HG03571 (cell line): ENCODE data around the gene TREX2.
"Not testable (repeated sequence)": the region's sequence is repeated elsewhere in the genome, so short reads cannot be mapped to it uniquely, and the experiment has no call there.

Experiments
- ATAC-seq: cut with Tn5 transposase; IDR thresholded peaks from one replicate; pipeline ENCODE4 v1.9.1; 2021; ENCODE audit not compliant: unreplicated experiment

The TREX2 gene

GRCh38 chrX:153408871-153409351 is 36.9 kb downstream of the TREX2 start:
- no peak for ATAC-seq

GRCh38 chrX:153408221-153408721 is 37.6 kb downstream of the TREX2 start:
- no peak for ATAC-seq

- no peak for ATAC-seq
Observed at GRCh38 chrX:153407736-153408135, 38.1 kb downstream of the TREX2 start.

GRCh38 chrX:153406903-153407302 is 39.0 kb downstream of the TREX2 start:
- no peak for ATAC-seq

- ATAC-seq = no peak
Observed at GRCh38 chrX:153406011-153406410, 39.8 kb downstream of the TREX2 start.

- ATAC-seq = no peak
Observed at GRCh38 chrX:153405426-153405825, 40.4 kb downstream of the TREX2 start.

- not testable (repeated sequence) for ATAC-seq
Observed at GRCh38 chrX:153404333-153404732, 41.5 kb downstream of the TREX2 start.

GRCh38 chrX:153401133-153401764 is 44.6 kb downstream of the TREX2 start, which contains the start of gene PNMA6E:
TSS of gene PNMA6E (minus strand) at chrX:153401350. CDS start at chrX:153398849, 2,501 bp downstream.
- ATAC-seq = no peak

GRCh38 chrX:153400146-153401132 is 45.4 kb downstream of the TREX2 start:
- no peak for ATAC-seq

GRCh38 chrX:153398275-153398960 is 47.4 kb downstream of the TREX2 start:
- no peak for ATAC-seq

GRCh38 chrX:153397256-153397960 is 48.4 kb downstream of the TREX2 start:
- ATAC-seq = no peak

GRCh38 chrX:153396320-153397195 is 49.3 kb downstream of the TREX2 start:
- ATAC-seq = no peak

GRCh38 chrX:153395613-153396319 is 50.1 kb downstream of the TREX2 start:
- no peak for ATAC-seq

- no peak for ATAC-seq
Observed at GRCh38 chrX:153394612-153395011, 51.2 kb downstream of the TREX2 start.
